Esophagus (tissue), 2 donors: Measurements from ENCODE around the gene TNNI2. TPM values are rescaled to one million over a fixed set of nuclear protein-coding genes. Genes with fewer than 3 reads are reported as not detected.
"Not testable (repeated sequence)": the region's sequence is repeated elsewhere in the genome, so short reads cannot be mapped to it uniquely, and the experiment has no call there.

ENCODE experiments used
- H3K27ac ChIP-seq, 2 donors: one replicate each; pipeline ENCODE4 v1.5.1; 2013; ENCODE audit warnings: low read depth in 2 of 2, mild to moderate bottlenecking in 2 of 2, inconsistent platforms in 1 of 2, low read length in 1 of 2, moderate library complexity in 1 of 2
- H3K27me3 ChIP-seq, 2 donors: one replicate each; pipeline ENCODE4 v1.6.1; 2013; ENCODE audit warnings: low read length in 2 of 2, control low read depth in 1 of 2, mild to moderate bottlenecking in 1 of 2; ENCODE audit not compliant: insufficient read depth in 2 of 2, control insufficient read depth in 1 of 2
- H3K36me3 ChIP-seq, 2 donors: one replicate each; pipeline ENCODE4 v1.6.1; 2013; ENCODE audit warnings: low read length in 1 of 2; ENCODE audit not compliant: control insufficient read depth in 2 of 2, insufficient read depth in 2 of 2
- H3K4me1 ChIP-seq, 2 donors: one replicate each; pipeline ENCODE4 v1.6.1; 2013; ENCODE audit warnings: low read length in 1 of 2; ENCODE audit not compliant: control insufficient read depth in 2 of 2, insufficient read depth in 2 of 2
- H3K4me3 ChIP-seq, 2 donors: one replicate each; pipeline ENCODE4 v1.5.1; 2013; ENCODE audit warnings: low read length in 2 of 2, mild to moderate bottlenecking in 2 of 2, low read depth in 1 of 2, moderate library complexity in 1 of 2
- H3K9me3 ChIP-seq, 2 donors: one replicate each; pipeline ENCODE4 v1.6.1; 2013; ENCODE audit warnings: mild to moderate bottlenecking in 2 of 2, low read depth in 1 of 2, low read length in 1 of 2, moderate library complexity in 1 of 2; ENCODE audit not compliant: control insufficient read depth in 2 of 2, insufficient read depth in 1 of 2
- WGBS, 2 donors: extraction: QIAGEN DNeasy Blood & Tissue Kit; methylation state at CpG; one replicate each; pipeline ENCODE4 v1.1.7; 2013; 5-methylcytosine and 5-hydroxymethylcytosine counted together
- polyA plus RNA-seq, 2 donors: library from polyadenylated mRNA; stranded (reverse); fragments of 200-250 nt; gene quantifications; one replicate each; pipeline ENCODE4 v1.2.3, GENCODE V29; 2013
- donor health status: healthy with polysubstance abuse.
- donor health status: Bipolar disorder and iron deficiency.

TNNI2 gene
- polyA plus RNA-seq, 2 donors, result 9.8 to 166 TPM

DNA sequence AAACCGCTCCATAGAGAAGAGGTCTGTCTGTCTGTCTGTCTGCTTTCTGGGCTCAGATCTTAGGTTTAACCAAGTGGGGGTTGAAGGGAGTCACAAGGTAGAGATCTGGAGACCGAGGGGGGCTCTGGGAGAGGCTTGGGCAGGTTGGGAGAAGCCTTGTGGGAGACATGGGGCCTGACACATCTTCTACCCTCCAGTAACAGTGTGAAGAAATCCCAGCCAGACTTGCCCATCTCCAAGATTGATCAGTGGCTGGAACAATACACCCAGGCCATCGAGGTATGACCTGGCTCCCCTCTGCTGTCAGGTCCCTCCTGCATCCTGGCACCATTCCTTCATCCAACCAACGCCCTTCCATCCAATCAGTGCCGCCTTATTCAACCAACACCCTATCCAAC lies 45.5 kb downstream of the TNNI2 start:
- Histone ChIP-seq H3K27ac (no peak overlapping the region), H3K27me3 (no peaks in the 10 kb centered on the region), H3K4me3 (no peak overlapping the region), H3K9me3 (no peaks in the 10 kb centered on the region), H3K36me3 (peaks cover 0 to 29% of the 10 kb centered on the region in 2 donors), H3K4me1 (peaks cover 5 to 11% of the 10 kb centered on the region in 2 donors)
- WGBS, 2 donors, result 90 to 92% methylated on average over 5 of the region's 5 CpGs

GRCh38 chr11:1886551-1886950 lies 47.8 kb downstream of the TNNI2 start:
- not testable (repeated sequence) for H3K4me3 ChIP-seq, H3K9me3 ChIP-seq, H3K27me3 ChIP-seq, H3K27ac ChIP-seq
- peaks cover 5 to 10% of the 10 kb centered on the region in 2 donors for H3K4me1 ChIP-seq
- WGBS, 2 donors, result 88 to 92% methylated on average over 13 of the region's 13 CpGs
- H3K36me3 ChIP-seq, result peaks cover 0 to 26% of the 10 kb centered on the region in 2 donors

DNA sequence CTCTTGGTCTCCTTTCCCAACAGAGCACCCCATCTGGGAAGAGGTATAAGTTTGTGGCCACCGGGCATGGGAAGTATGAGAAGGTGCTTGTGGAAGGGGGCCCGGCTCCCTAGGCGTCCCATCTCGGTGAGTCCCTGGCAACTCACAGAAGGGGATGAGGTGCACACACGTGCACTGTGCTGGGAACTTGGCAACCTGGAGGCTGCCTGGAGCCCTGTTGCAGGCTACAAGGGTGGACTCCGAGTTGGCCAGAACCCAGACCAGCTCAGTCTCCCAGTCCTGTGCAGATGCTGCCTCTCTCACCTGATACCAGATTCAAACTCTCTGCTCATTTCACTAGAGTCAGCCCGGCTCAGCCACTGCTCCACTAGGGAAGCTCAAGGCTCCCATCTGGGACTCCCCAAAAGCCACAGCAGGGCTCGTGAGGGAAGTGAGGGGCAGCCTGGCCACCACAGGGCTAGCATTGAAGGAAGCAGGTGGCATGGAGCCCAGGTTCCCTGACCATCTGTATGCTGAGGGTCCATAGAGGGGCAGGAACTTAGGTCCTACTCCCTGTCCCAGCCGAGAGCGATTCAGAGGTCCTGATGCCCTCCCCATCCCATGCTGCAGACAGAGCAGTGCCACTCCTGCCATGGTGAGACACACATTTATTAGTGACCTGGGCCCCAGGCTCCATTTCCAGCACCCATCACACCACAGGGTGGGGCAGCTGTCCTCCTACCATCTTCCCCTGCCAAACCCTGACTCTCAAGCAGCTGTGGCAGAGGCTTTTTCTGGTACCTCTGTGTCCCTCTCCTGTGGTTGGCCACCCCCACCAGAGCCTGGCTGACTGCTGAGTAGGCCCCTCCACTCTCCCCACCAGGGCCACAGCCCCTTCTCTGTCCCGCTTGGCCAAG lies 48.9 kb downstream of the TNNI2 start:
- Histone ChIP-seq H3K27me3 (no peaks in the 10 kb centered on the region), H3K9me3 (no peaks in the 10 kb centered on the region), H3K4me1 (peaks cover 2 to 5% of the 10 kb centered on the region in 2 donors), H3K36me3 (peaks cover 0 to 26% of the 10 kb centered on the region in 2 donors), H3K27ac (no peak overlapping the region), H3K4me3 (no peak overlapping the region)
- 82 to 83% methylated on average over 11 of the region's 11 CpGs for WGBS, 2 donors

DNA sequence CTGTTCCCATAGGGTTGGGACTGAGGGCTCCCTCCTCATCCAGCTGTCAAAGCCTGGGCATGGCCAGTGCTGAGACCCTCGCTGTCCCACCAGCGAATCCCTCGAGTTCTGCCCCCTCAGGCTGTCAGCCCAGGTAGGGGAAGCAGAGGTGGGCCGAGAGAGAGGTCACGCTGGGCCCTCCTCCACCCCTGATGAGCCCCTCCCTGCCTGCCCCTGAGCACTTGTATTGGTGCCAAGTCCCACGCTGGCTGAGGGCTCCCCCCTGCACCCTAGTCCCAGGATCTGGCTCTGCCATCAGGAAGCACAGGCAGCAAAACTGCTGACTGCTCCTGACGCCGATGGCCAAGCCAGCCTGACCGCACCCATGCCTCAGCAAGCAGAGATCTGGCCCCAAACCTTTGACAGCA lies 49.6 kb downstream of the TNNI2 start:
- H3K36me3 ChIP-seq, result peaks cover 0 to 23% of the 10 kb centered on the region in 2 donors
- no peaks in the 10 kb centered on the region for H3K27me3 ChIP-seq
- no peak overlapping the region for H3K4me3 ChIP-seq
- 51 to 54% methylated on average over 8 to 9 of the region's 9 CpGs for whole genome bisulfite sequencing, 2 donors
- H3K4me1 ChIP-seq, result peaks cover 2 to 5% of the 10 kb centered on the region in 2 donors
- H3K9me3 ChIP-seq, result no peaks in the 10 kb centered on the region
- peak overlapping the region in 1 of 2 donors; percentile 29 for H3K27ac ChIP-seq

- Histone ChIP-seq H3K9me3 (no peaks in the 10 kb centered on the region), H3K27me3 (no peaks in the 10 kb centered on the region), H3K27ac (peak overlapping the region in 1 of 2 donors; percentile 29), H3K4me3 (no peak overlapping the region), H3K4me1 (peaks cover 2 to 5% of the 10 kb centered on the region in 2 donors), H3K36me3 (peaks cover 0 to 23% of the 10 kb centered on the region in 2 donors)
- WGBS, 2 donors, result 79 to 85% methylated on average over 6 of the region's 6 CpGs
These were observed 50.0 kb downstream of the TNNI2 start for GRCh38 chr11:1888811-1889210.

- H3K36me3 ChIP-seq, result peaks cover 0 to 18% of the 10 kb centered on the region in 2 donors
- peak overlapping the region in 1 of 2 donors; percentile 29 for H3K27ac ChIP-seq
- no peaks in the 10 kb centered on the region for H3K9me3 ChIP-seq
- no peaks in the 10 kb centered on the region for H3K27me3 ChIP-seq
- 68 to 70% methylated on average over 34 of the region's 34 CpGs for WGBS, 2 donors
- peaks cover 2 to 5% of the 10 kb centered on the region in 2 donors for H3K4me1 ChIP-seq
- no peak overlapping the region for H3K4me3 ChIP-seq
These were observed 50.6 kb downstream of the TNNI2 start for GRCh38 chr11:1889224-1889930.

GRCh38 chr11:1889941-1890855 lies 51.4 kb downstream of the TNNI2 start:
- no peak overlapping the region for H3K4me3 ChIP-seq
- H3K9me3 ChIP-seq, result no peaks in the 10 kb centered on the region
- H3K27ac ChIP-seq, result no peak overlapping the region
- peaks cover 0 to 13% of the 10 kb centered on the region in 2 donors for H3K36me3 ChIP-seq
- WGBS, 2 donors, result 86 to 87% methylated on average over 27 to 33 of the region's 33 CpGs
- peaks cover 2 to 5% of the 10 kb centered on the region in 2 donors for H3K4me1 ChIP-seq
- H3K27me3 ChIP-seq, result no peaks in the 10 kb centered on the region
